Subcutaneous adipose tissue (tissue), 4 donors: ENCODE results near the gene PATE3. TPM values are rescaled to one million over a fixed set of nuclear protein-coding genes. Genes with fewer than 3 reads are reported as not detected.

Experiments used
- CTCF ChIP-seq: fragments of 450-650 bp; IDR thresholded peaks from one replicate; pipeline ENCODE4 v1.5.1; 2016; ENCODE audit warnings: low read depth, mild to moderate bottlenecking, control low read depth, antibody characterized with exemption, moderate library complexity
- total RNA-seq, 4 donors: library from RNA; depleted of rRNA; stranded (reverse); fragments of >200 nt; gene quantifications; one replicate each; pipeline ENCODE4 v1.1.0, GENCODE V29; 2016

The PATE3 gene
- total RNA-seq: not detected

- no peak for TF ChIP-seq CTCF
Observed at GRCh38 chr11:125787827-125788226, at the start of gene PATE3. PATE3 (plus strand) TSS chr11:125788127; CDS start chr11:125788152, 25 bp downstream.

- TF ChIP-seq CTCF: no peak
Observed at GRCh38 chr11:125740617-125741016, 47.3 kb upstream of the PATE3 start.

GRCh38 chr11:125743681-125744080 lies 44.2 kb upstream of the PATE3 start:
- TF ChIP-seq CTCF: no peak

- TF ChIP-seq CTCF: no peak
Observed at GRCh38 chr11:125745979-125746378, 41.9 kb upstream of the PATE3 start, which contains the start of gene PATE1. PATE1 (plus strand) TSS chr11:125746279; CDS start chr11:125746305, 26 bp downstream.

GRCh38 chr11:125750629-125751028 lies 37.3 kb upstream of the PATE3 start:
- TF ChIP-seq CTCF: no peak

GRCh38 chr11:125756050-125756449 lies 31.9 kb upstream of the PATE3 start:
- TF ChIP-seq CTCF: no peak

GRCh38 chr11:125762445-125762844 lies 25.5 kb upstream of the PATE3 start:
- TF ChIP-seq CTCF: no peak
